ENCODE data around the gene MYLK4. TPM values are rescaled to one million over a fixed set of nuclear protein-coding genes. Genes with fewer than 3 reads are reported as not detected.

Gene MYLK4
- polyA plus RNA-seq (2012; ENCODE audit: insufficient read depth, insufficient read length, low read depth): not detected

- H3K27me3 ChIP-seq: peaks cover 55% of the 10 kb centered on the region
- H3K4me3 ChIP-seq (ENCODE audit: low read depth, low read length): no peak within 1 kb of the TSS; the same call in 1 of the 2 replicates
- DNase-seq: no peak
- no peaks in the 10 kb centered on the region for H3K9me3 ChIP-seq
- no peaks in the 10 kb centered on the region for H3K36me3 ChIP-seq
- TF ChIP-seq CTCF (IDR thresholded peaks at IDR 0.05; ENCODE audit: low read depth, low read length): no peak
- H3K4me1 ChIP-seq: no peaks in the 10 kb centered on the region; the same call in none of the 2 replicates
Observed at GRCh38 chr6:2750832-2751231, at the start of gene MYLK4. Gene MYLK4 (minus strand): TSS chr6:2750922. CDS start chr6:2749294, 1,628 bp downstream.

- no peak overlapping the region for H3K4me3 ChIP-seq (ENCODE audit: low read depth, low read length)
- TF ChIP-seq CTCF (IDR thresholded peaks at IDR 0.05; ENCODE audit: low read depth, low read length): no peak
- H3K9me3 ChIP-seq: no peaks in the 10 kb centered on the region; the same call in 1 of the 2 replicates
- H3K27me3 ChIP-seq: no peaks in the 10 kb centered on the region
- H3K36me3 ChIP-seq: no peaks in the 10 kb centered on the region
- H3K4me1 ChIP-seq: no peaks in the 10 kb centered on the region
- DNase-seq: no peak
Observed at GRCh38 chr6:2799936-2800527, 49.3 kb upstream of the MYLK4 start.

- Histone ChIP-seq H3K36me3 (no peaks in the 10 kb centered on the region), H3K27me3 (no peaks in the 10 kb centered on the region), H3K4me1 (no peaks in the 10 kb centered on the region), H3K4me3 (ENCODE audit: low read depth, low read length) (no peak overlapping the region), H3K9me3 (no peaks in the 10 kb centered on the region; the same call in 1 of the 2 replicates)
- no peak for DNase-seq
- no peak for TF ChIP-seq CTCF (IDR thresholded peaks at IDR 0.05; ENCODE audit: low read depth, low read length)
Observed at GRCh38 chr6:2798586-2799134, 47.9 kb upstream of the MYLK4 start.

- no peaks in the 10 kb centered on the region for H3K27me3 ChIP-seq
- H3K4me1 ChIP-seq: no peaks in the 10 kb centered on the region
- no peaks in the 10 kb centered on the region; the same call in 1 of the 2 replicates for H3K9me3 ChIP-seq
- no peak for DNase-seq
- H3K4me3 ChIP-seq (ENCODE audit: low read depth, low read length): no peak overlapping the region
- no peak for TF ChIP-seq CTCF (IDR thresholded peaks at IDR 0.05; ENCODE audit: low read depth, low read length)
- no peaks in the 10 kb centered on the region for H3K36me3 ChIP-seq
Observed at GRCh38 chr6:2797564-2798031, 46.9 kb upstream of the MYLK4 start.

GRCh38 chr6:2796861-2797260 lies 46.1 kb upstream of the MYLK4 start:
- TF ChIP-seq CTCF (IDR thresholded peaks at IDR 0.05; ENCODE audit: low read depth, low read length): no peak
- Histone ChIP-seq H3K36me3 (no peaks in the 10 kb centered on the region), H3K4me3 (ENCODE audit: low read depth, low read length) (no peak overlapping the region), H3K4me1 (no peaks in the 10 kb centered on the region), H3K9me3 (no peaks in the 10 kb centered on the region; the same call in 1 of the 2 replicates), H3K27me3 (no peaks in the 10 kb centered on the region)
- DNase-seq: no peak

- Histone ChIP-seq H3K27me3 (no peaks in the 10 kb centered on the region), H3K4me1 (no peaks in the 10 kb centered on the region)
- no peak for TF ChIP-seq CTCF (IDR thresholded peaks at IDR 0.05; ENCODE audit: low read depth, low read length)
Observed at GRCh38 chr6:2795956-2796355, 45.2 kb upstream of the MYLK4 start.

More at GRCh38 chr6:2795956-2796355, 45.2 kb upstream of the MYLK4 start:
- Histone ChIP-seq H3K36me3 (no peaks in the 10 kb centered on the region), H3K4me3 (ENCODE audit: low read depth, low read length) (no peak overlapping the region), H3K9me3 (no peaks in the 10 kb centered on the region)
- DNase-seq: no peak

Data from BE2C (cell line).